ENCODE results near the gene RNF112.

RNF112 gene

GRCh38 chr17:19386974-19387920, 23.8 kb upstream of the RNF112 start, which contains the start of gene MFAP4:
MFAP4 (minus strand) TSS chr17:19387190; CDS start chr17:19387155, 35 bp downstream.
- in situ Hi-C loops (cut with MboI; ENCODE audit: low sequenced_read_pairs) = no loop called here

GRCh38 chr17:19387921-19388521, 23.0 kb upstream of the RNF112 start:
- in situ Hi-C loops (cut with MboI; ENCODE audit: low sequenced_read_pairs) = no loop called here

- in situ Hi-C loops (cut with MboI; ENCODE audit: low sequenced_read_pairs) = no loop called here
Measured at GRCh38 chr17:19388791-19389785, 21.9 kb upstream of the RNF112 start.

- in situ Hi-C loops (cut with MboI; ENCODE audit: low sequenced_read_pairs) = no loop called here
Measured at GRCh38 chr17:19390951-19391350, 20.1 kb upstream of the RNF112 start.

GRCh38 chr17:19391432-19391831, 19.6 kb upstream of the RNF112 start:
- in situ Hi-C loops (cut with MboI; ENCODE audit: low sequenced_read_pairs) = no loop called here

GRCh38 chr17:19392303-19392702, 18.7 kb upstream of the RNF112 start:
- in situ Hi-C loops (cut with MboI; ENCODE audit: low sequenced_read_pairs) = no loop called here

- in situ Hi-C loops (cut with MboI; ENCODE audit: low sequenced_read_pairs) = no loop called here
Measured at GRCh38 chr17:19397556-19398041, 13.4 kb upstream of the RNF112 start.

- in situ Hi-C loops (cut with MboI; ENCODE audit: low sequenced_read_pairs) = no loop called here
Measured at GRCh38 chr17:19398301-19399181, 12.5 kb upstream of the RNF112 start.

GRCh38 chr17:19399750-19400450, 11.1 kb upstream of the RNF112 start:
- in situ Hi-C loops (cut with MboI; ENCODE audit: low sequenced_read_pairs) = no loop called here

GRCh38 chr17:19401321-19402010, 9.6 kb upstream of the RNF112 start:
- in situ Hi-C loops (cut with MboI; ENCODE audit: low sequenced_read_pairs) = no loop called here

- in situ Hi-C loops (cut with MboI; ENCODE audit: low sequenced_read_pairs) = no loop called here
Measured at GRCh38 chr17:19402171-19402570, 8.9 kb upstream of the RNF112 start.

- in situ Hi-C loops (cut with MboI; ENCODE audit: low sequenced_read_pairs) = no loop called here
Measured at GRCh38 chr17:19403021-19403420, 8.0 kb upstream of the RNF112 start.

- in situ Hi-C loops (cut with MboI; ENCODE audit: low sequenced_read_pairs) = no loop called here
Measured at GRCh38 chr17:19404264-19404663, 6.8 kb upstream of the RNF112 start.

- in situ Hi-C loops (cut with MboI; ENCODE audit: low sequenced_read_pairs) = no loop called here
Measured at GRCh38 chr17:19405114-19405513, 5.9 kb upstream of the RNF112 start.

GRCh38 chr17:19407601-19408345, 3.3 kb upstream of the RNF112 start:
- in situ Hi-C loops (cut with MboI; ENCODE audit: low sequenced_read_pairs) = no loop called here

GRCh38 chr17:19408346-19408710, 2.7 kb upstream of the RNF112 start:
- in situ Hi-C loops (cut with MboI; ENCODE audit: low sequenced_read_pairs) = no loop called here

GRCh38 chr17:19409066-19409465, 2.0 kb upstream of the RNF112 start:
- in situ Hi-C loops (cut with MboI; ENCODE audit: low sequenced_read_pairs) = no loop called here

- in situ Hi-C loops (cut with MboI; ENCODE audit: low sequenced_read_pairs) = no loop called here
Measured at GRCh38 chr17:19409509-19409908, 1.5 kb upstream of the RNF112 start.
